Measurements from ENCODE around the gene METTL5.
"Not testable (repeated sequence)": the region's sequence is repeated elsewhere in the genome, so short reads cannot be mapped to it uniquely, and the experiment has no call there.

METTL5 gene

DNA sequence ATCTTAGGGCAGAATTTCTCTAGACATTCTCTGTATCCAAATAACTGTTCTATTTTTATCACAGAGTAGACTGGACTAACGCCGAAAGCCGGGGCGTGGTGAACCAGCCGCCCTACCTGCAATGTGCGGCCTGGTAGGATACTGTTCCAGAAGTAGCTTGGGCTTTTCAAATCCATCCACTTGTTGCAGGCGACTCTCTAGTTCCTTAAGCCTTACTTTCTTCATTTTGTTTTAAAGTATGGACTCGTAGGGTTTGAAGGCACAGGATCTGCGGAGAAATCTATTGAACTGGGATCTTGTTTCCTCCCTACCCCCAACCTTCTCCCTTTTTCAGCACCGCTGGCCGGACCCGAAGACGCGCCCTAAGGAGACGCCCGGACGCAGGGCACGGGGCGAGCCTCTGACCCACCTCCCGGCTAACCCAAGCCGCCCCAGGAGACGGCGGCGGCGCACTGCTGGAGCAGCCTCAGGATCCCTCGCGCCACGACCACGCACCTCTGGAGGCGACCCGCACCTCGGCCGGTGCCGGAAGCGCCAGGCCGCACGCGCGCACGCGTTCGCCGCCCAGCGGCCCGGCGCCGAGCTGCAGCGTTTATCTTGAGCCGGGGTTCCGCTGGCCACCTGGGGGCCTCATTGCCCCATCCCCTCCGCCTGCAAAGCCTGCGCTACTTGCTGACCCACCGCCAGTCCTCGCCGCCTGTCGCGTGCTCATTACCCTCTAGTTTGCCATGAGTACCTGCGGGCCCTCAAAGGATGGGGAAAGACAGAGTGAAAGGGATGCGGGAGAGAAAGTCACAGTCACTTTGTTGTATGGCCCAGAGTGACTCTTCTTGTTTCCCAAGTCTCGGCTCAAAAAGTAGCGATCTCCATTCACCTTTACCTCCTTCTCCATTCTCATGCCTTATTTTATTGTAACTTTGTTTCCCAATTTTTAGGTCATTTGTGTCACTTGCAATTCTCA, at the start of gene METTL5:
Gene METTL5, minus strand, starts transcription at position 533 of the 961 bp plus-strand sequence. Its CDS starts 308 bp downstream, at position 225.
- peak; percentile 74 for DNase-seq (ENCODE audit: low spot score)

DNA sequence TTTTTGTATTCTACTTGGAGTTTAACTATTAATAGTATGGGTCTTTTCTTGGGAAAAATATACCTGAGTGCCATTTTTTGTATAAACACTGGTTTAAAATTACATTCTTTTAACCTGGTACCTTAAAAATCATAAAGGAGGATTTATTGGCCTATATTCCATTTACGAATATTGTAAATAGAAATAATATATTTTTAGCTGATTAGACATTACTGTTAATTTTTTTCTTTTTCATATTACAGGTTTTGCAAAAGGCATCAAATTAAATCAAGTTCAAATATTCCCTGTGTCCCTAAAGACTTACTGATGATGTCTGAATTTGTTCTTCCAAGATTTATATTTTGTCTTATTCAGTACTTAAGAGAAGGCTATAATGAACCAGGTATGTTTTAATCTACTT, 47.3 kb upstream of the METTL5 start:
- DNase-seq (ENCODE audit: low spot score), result no peak

DNA sequence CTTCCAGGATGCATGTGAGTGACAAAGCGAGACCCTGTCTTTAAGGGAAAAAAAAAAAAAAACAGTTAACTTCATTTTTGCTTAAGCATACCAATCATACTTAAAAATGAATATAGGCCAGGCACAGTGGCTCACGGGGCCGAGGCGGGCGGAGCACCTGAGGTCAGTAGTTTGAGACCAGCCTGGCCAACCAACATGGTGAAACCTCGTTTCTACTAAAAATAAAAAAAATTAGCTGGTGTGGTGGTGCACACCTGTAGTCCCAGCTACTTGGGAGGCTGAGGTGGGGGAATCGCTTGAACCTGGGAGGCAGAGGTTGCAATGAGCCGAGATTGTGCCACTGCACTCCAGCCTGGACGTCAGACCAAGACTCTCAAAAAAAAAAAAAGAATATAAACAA, 46.7 kb upstream of the METTL5 start:
- not testable (repeated sequence) for DNase-seq (ENCODE audit: low spot score)

DNA sequence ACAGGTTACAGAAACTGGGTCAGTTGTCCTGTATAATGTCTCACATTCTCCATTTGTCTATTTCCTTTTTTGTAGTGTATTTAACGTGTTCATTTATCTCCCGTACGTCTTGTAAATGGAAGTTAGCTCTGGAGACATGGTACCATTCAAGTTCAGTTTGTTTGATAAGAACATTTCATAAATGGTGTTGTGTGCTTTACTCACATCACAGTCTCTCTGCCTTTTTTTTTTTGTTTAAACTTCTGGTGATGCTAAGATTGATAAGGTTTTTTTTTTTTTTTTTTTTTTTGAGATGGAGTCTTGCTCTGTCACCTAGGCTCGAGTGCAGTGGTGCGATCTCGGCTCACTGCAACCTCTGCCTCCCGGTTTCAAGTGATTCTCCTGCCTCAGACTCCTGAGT, 44.2 kb upstream of the METTL5 start:
- no peak for DNase-seq (ENCODE audit: low spot score)

DNA sequence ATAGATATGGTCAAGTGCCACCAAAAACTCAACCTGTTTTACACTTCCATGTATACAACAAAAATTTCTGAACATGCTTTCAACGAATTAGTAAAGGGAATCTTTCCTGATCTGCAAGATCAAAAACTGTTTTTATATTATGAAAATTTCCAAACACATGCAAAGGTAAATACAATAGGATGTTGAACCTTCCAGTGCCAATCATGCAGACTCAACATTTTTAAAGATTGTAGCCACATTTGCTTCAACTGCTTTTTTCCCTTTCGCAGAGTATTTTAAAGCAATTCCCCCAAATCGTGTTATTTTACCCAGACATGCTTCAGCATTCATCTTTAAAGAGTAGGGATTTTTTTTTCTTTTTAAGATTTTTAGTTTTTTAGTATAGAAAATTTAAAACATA, 42.9 kb upstream of the METTL5 start:
- DNase-seq (ENCODE audit: low spot score), result no peak

DNA sequence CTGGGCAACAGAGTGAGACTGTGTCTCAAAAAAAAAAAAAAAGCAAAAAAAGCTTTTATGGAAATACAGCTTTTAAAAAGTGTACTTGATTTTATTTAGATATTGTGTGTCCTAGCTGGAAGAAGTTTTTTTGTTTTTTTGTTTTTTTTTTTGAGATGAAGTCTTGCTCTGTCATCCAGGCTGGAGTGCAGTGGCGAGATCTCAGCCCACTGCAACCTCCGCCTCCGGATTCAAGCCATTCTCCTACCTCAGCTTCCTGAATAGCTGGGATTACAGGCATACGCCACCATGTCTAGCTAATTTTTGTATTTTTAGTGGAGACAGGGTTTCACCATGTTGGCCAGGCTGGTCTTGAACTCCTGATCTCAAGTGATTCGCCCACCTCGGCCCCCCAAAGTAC, 41.5 kb upstream of the METTL5 start:
- DNase-seq (ENCODE audit: low spot score), result not testable (repeated sequence)

DNA sequence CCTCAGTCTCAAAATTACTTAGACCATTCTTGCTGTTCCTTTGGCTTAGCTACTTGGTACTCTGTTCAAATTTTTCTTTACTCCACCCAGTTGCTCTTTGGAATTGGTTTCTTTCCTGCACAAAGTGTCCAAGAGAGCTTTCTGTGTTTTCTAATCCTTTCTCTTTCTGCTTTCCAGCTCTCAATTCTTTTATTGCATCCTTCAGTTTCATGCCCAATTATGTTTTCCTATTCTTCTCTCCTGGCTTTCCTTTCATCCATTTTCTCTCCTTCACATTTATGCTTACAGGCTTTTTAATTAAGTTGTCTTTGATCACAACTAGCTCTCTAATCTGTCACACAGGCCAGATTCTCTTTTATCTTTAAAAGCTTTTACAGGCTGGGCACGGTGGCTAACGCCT, 40.8 kb upstream of the METTL5 start:
- DNase-seq (ENCODE audit: low spot score), result no peak

DNA sequence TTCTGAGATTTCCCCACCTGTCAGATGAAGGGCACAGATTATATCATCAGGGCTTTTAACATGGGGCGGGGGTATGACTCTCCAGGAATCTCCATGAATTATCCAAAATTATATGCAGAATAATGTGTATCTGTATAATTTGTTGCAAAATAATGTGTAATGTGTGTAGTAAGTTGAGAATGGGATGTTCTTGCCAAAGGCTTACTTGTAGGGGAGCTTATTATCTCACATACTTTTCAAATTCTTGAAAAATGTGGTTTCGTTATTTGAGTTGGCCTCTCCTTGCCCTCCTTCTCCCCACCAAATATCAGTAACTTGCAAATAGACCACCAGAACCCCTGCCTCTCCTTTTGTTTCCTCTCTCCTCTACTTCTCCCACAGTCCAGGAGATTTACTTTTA, 38.1 kb upstream of the METTL5 start:
- no peak for DNase-seq (ENCODE audit: low spot score)

DNA sequence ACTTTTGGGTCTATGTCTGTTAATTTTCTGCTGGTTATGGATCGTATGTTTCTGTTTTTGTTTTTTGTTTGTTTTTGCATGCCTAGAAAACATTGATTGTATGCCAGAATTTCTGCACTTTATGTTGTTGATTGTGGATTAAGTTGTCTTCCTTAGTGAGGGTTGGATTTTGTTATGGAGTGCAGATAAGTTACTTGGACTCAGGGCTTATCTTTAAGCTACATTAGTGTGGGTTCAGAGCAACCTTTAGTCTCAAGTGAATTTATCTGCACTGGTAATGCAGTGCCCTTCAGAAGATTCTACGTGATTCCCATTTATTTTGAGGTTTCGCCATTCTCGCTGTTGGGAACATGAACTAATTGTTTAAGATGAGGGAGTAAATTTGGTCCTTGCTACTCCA, 35.4 kb upstream of the METTL5 start:
- no peak for DNase-seq (ENCODE audit: low spot score)

DNA sequence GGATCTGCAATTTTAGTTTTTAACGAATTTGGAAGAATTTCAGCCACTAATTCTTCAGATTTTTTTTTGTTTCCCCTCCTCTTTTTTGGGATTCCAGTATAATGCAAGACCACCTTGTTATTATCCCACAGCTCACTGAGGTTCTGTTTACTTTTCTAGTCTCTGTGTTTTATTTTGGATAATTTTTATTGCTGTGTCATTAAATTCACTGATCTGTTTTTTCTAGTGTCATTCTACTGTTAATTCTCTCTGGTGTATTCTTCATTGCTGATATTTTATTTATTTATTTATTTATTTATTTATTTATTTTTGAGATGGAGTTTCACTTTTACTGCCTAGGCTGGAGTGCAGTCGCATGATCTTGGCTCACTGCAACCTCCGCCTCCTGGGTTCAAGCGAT, 34.7 kb upstream of the METTL5 start:
- no peak for DNase-seq (ENCODE audit: low spot score)

DNA sequence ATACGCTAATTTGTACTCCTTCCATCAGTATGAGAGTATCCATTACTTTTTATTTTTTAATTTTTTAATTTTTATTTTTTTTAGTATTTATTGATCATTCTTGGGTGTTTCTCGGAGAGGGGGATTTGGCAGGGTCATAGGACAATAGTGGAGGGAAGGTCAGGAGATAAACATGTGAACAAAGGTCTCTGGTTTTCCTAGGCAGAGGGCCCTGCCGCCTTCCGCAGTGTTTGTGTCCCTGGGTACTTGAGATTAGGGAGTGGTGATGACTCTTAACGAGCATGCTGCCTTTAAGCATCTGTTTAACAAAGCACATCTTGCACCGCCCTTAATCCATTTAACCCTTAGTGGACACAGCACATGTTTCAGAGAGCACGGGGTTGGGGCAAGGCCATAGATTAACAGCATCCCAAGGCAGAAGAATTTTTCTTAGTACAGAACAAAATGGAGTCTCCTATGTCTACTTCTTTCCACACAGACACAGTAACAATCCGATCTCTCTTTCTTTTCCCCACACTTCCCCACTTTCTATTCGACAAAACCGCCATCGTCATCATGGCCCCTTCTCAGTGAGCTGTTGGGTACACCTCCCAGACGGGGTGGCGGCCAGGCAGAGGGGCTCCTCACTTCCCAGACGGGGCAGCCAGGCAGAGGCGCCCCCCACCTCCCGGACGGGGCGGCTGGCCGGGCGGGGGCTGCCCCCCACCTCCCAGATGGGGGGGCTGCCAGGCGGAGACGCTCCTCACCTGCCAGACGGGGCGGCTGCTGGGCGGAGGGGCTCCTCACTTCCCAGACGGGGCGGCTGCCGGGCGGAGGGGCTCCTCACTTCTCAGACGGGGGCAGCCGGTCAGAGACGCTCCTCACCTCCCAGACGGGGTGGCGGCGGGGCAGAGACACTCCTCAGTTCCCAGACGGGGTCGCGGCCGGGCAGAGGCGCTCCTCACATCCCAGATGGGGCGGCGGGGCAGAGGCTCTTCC, 30.9 kb upstream of the METTL5 start:
- DNase-seq (ENCODE audit: low spot score), result not testable (repeated sequence)

DNA sequence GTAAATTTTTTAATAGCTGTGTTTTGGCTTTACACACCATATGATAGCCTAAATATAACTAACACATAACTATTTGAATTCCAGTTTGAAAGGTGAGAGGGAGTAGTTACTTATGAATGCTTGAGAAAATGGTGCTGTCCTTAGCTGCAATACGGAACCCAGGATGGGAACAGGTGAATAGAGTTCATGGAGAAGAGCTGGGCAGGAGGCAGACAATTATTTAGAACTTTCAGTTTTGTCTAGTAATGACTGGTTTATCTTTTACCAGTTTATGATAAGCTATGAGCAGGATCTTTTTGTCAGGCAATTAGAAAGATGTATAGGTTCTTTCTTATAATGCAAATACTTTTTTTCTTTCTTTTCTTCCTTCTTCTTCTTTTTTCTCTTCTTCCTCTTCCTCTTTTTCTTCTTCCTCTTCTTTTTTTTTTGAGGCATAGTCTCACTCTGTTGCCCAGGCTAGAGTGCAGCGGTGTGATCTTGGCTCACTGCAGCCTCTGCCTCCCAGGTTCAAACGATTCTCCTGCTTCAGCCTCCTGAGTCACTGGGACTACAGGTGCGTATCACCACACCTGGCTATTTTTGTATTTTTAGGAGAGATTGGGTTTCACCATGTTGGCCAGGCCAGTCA, 28.4 kb upstream of the METTL5 start:
- no peak for DNase-seq (ENCODE audit: low spot score)

DNA sequence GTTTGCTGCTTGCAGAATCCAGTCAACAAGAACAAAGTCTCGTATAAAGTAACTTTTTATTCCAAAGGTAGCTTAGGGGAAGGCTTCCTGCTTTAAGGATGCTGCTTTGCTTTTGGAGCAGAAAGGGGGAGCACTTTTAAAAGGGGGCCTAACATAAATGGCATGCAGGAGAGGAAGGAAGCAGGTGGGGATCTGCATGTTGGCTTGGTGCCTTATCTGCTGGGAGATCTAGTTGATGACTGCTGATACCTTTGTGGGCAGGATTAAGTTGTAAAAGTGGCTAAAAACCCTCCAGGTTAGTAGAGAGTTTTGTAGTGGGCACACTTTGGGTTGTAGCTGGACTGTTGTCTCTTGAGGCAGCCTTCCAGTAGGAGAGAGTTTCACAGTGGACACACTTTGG, 25.0 kb upstream of the METTL5 start:
- no peak for DNase-seq (ENCODE audit: low spot score)

DNA sequence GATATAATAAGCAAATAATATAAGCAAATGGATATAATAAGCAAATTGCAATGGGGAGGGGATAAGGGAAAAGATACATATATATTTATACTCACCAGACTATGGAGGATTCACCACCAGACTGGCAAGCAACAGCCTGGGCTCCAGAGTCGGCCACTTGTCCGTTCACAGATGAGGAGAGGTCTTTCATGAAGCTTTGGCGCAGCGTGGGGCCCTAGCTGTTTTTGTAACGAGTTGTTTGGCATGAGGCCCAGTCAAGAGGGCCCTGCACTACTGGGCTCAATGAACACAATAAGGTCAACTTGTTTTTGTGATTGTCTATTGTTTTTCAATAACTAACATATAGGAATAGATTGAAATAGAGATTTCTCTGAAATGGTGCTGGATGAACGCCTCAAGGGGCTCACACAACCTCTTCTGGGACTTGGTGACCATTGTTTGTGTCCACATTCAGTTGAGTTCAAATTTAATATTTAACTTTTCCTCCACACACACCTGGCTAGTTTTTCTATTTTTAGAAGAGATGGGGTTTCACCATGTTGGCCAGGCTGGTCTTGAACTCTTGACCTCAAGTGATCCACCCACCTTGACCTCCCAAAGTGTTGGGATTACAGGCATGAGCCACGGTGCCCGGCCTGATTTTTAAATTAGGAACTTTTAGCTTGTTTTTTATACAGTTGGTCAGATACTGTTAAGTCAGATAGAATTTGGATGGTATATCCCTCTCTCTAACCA, 24.4 kb upstream of the METTL5 start:
- DNase-seq (ENCODE audit: low spot score), result not testable (repeated sequence)

DNA sequence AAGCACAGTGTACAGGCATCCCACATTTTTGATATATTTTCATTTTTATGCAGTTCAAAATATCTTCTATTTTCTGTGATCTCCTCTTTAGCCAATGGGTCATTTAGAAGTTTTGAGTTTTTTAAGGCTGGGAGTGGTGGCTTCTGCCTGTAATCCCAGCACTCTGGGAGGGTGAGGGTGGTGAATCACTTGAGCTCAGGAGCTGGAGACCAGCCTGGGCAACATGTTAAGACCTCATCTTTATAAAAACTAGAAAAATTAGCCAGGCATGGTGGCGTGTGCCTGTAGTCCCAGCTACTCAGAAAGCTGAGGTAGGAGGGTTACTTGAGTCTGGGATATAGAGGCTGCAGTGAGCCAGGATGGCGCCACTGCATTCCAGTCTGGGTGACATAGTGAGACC, 20.3 kb upstream of the METTL5 start:
- no peak for DNase-seq (ENCODE audit: low spot score)

DNA sequence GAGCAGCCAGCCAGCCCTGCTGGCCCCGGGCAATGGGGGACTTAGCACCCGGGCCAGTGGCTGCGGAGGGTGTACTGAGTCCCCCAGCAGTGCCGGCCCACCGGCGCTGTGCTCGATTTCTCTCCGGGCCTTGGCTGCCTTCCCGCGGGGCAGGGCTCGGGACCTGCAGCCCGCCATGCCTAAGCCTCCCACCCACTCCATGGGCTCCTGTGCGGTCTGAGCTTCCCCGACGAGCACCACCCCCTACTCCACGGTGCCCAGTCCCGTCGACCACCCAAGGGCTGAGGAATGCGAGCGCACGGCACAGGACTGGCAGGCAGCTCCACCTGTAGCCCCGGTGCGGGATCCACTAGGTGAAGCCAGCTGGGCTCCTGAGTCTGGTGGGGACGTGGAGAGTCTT, 16.9 kb upstream of the METTL5 start:
- not testable (repeated sequence) for DNase-seq (ENCODE audit: low spot score)

DNA sequence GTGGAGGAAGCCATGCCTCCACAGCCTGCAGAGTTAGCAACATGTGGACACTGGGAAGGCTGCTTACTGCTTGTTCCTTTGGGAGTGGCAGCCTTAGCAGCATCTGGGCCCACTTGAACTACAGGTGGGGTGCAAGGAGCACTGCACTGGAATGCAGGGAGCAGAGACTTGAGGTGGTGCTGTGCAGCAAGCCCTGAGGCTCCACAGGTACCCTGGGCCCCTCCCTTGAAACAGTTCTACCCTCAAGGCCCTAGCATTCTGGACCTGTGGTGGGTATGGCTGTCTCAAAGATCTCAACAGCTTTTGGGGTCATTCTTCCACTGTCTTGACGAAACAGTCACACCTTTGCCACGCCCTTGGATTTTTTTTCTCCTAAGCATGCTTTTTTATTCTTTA, 16.0 kb upstream of the METTL5 start:
- no peak for DNase-seq (ENCODE audit: low spot score)

DNA sequence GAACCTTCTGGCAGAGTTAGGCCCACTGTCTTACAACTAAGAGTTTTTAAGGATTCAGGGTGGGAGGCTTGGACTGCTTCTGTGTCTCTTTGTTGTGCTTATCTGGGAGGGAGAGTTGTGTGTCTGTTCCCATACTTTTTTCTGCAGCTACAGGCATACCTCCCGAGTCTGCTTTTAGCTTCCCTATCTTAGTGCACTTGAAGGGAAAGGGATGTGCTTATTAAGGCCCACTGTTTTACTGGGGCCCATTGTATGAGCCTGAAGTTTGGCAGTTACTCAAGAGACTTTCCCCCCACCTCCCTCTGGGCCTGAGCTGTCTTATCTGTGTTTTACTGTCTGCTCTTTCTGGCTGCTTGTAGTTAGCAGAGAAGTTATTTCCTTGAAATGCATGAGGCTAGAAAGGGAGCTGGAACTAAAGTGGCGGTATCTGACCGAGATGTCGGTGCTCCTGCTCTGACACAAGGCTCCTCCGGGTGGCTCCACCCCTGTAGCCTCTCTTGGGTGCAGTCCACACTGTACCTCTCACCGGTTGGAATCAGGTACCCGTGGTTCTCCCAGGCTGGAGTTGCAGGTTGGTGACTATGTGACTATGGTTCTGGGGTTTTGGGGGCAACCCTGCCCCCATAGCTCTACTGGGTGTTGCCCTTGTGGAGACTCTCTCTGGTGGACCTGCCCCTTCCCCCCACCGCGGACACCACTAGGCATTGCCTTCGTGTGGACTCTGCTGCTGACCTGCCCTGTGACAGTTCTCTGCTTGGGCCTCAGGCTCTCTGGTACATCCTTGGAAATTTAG, 15.4 kb upstream of the METTL5 start:
- no peak for DNase-seq (ENCODE audit: low spot score)

DNA sequence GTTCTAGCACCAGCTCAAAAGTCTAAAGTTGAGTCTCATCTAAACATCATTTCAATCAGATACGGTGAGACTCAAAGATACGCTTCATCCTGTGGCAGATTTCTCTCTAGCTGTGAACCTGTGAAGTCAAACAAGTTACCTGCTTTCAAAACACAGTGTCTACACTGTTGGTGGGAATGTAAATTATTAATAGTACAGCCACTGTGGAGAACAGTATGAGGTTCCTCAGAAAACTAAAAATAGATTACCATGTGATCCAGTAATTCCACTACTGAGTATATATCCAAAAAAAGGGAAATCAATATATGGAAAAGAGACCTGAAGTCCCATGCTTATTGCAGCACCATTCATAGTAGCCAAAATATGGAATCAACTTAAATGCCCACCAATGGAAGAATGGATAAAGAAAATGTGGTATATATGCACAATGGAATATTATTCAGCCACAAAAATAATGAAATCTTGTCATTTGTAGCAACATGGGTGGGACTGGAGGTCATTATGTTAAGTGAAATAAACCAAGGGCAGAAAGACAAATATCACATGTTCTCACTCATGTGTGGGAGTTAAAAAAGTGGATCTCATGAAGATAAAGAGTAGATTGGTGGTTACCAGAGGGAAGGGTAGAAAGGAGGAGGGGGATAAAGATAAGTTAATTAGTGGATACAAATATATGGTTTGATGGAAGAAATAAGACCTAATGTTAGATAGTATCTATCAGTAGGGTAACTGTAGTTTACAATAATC, 14.2 kb upstream of the METTL5 start:
- no peak for DNase-seq (ENCODE audit: low spot score)

DNA sequence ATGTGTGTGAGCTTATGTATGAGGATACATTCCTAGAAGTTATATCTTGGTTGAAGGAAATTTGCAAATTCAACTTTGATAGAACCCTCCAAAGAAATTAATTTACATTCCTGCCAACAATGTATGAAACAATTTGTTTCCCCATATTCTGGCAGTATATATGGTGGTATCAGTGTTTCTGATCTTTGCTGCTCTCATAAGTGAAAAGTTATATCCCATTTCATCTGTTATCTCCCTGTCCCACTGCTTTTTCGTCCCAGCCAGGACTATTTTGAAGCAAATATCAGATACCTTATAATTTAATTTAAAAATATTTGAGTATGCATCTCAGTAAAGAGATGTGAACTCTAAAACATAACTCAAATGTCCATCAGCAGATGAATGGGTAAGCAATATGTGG, 9.7 kb upstream of the METTL5 start:
- no peak for DNase-seq (ENCODE audit: low spot score)

All from kidney capillary endothelial cell (primary cell).